ENCODE results near the gene CCDC12. TPM values are rescaled to one million over a fixed set of nuclear protein-coding genes. Genes with fewer than 3 reads are reported as not detected.
A peak's percentile ranks its signal among the peaks of the same experiment; 100 is the strongest.

Gene CCDC12
- total and polyA plus RNA-seq, 9 of the 15 experiments (the other 6 are each of a cell fraction or from before 2014, with no cell fraction given) = 8.9 to 201 (median 86.9) TPM

DNA sequence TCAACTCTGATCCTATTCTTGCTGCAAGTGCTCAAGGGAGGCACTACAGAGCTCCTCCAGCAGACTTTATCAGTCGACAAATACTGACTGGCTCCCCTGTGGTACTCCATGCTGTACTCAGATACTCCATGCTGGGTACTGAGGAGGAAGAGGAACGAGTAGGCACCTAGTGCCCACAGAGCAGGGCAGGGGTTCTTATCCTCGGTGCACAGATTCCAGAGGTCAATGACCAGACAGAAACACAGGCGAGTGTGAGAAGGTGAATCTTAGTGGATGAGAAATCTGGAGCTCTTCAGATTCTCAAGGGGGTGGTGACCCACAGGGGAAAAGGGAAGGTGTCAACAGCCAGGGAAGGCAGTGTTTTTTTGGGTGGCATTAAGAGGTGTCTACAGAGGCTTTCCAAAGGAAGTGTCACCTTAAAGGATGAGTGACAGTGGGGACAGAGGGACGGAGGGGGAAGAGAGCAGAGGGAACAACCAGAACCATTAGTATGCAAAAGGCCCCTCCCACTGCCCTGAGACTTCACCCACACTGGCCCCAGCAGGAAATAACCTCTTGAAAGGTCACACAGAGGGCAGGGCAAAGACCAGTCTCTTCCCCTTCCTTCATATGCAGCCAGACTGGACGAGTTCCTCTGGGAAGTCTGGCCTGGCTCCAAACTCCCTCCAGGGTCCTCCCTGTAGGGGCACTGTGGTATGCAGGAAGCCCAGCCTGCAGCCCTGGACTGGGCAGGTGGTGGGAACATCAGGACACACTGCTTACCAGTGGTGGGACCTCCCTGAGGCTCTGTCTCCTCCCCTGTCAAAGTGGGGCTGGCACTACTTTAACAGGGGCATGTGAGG lies 27.5 kb downstream of the CCDC12 start (continued):
- TF ChIP-seq JUND (IDR thresholded peaks at IDR 0.05; ENCODE audit: borderline replicate concordance, low read depth, low read length) (peak; percentile 50; the same call in 1 of the 2 replicates), JUND (tag; IDR thresholded peaks at IDR 0.05; ENCODE audit: borderline replicate concordance, low read depth, low read length) (peak; percentile 29; the same call in 1 of the 3 replicates), RNF2 (IDR thresholded peaks at IDR 0.05) (no peak), ETV5 (CRISPR knock-in tag; IDR thresholded peaks at IDR 0.05; ENCODE audit: low read depth) (no peak), NCOA2 (IDR thresholded peaks at IDR 0.05; ENCODE audit: partially characterized antibody in 2 of 2) (no peak), ZNF384 (IDR thresholded peaks at IDR 0.05; ENCODE audit: low read depth, low read length) (no peak), SMARCA4 (IDR thresholded peaks at IDR 0.05) (no peak), ZNF124 (CRISPR knock-in tag; IDR thresholded peaks at IDR 0.05) (no peak), RB1 (IDR thresholded peaks at IDR 0.05; ENCODE audit: low read depth) (no peak), SMAD2 (IDR thresholded peaks at IDR 0.05; ENCODE audit: low read depth, low read length) (no peak), ELF2 (CRISPR knock-in tag; IDR thresholded peaks at IDR 0.05) (no peak), ZNF431 (CRISPR knock-in tag; IDR thresholded peaks at IDR 0.05) (no peak), SIN3A (IDR thresholded peaks at IDR 0.05; ENCODE audit: borderline replicate concordance in 2 of 2, control insufficient read depth in 1 of 2, low read depth in 2 of 2, low read length in 2 of 2) (no peak), NFE2L1 (tag; IDR thresholded peaks at IDR 0.05; ENCODE audit: borderline replicate concordance, low read depth) (no peak), POLR3A (IDR thresholded peaks at IDR 0.05; ENCODE audit: borderline replicate concordance, extremely low read depth, insufficient read depth, insufficient read length) (no peak), CHD4 (IDR thresholded peaks at IDR 0.05; ENCODE audit: insufficient read depth, insufficient replicate concordance, low read depth, low read length, poor library complexity, severe bottlenecking) (no peak)
